Panc1 (cell line): ENCODE measurements around the gene CCL22.

ENCODE experiments used
- TF ChIP-seq, protein P1 (sequence below): fragments of 450-650 bp; IDR thresholded peaks from 2 replicates; pipeline ENCODE4 v1.5.1; 2017; ENCODE audit warnings: mild to moderate bottlenecking
- TF ChIP-seq, protein P2 (sequence below), 2 experiments: IDR thresholded peaks; 2 replicates each; pipeline ENCODE4 v1.6.1; 2011 to 2012; ENCODE audit warnings: low read depth in 2 of 2, control low read depth in 1 of 2, low read length in 1 of 2, mild to moderate bottlenecking in 1 of 2, moderate library complexity in 1 of 2; ENCODE audit not compliant: insufficient read depth in 1 of 2

GRCh38 chr16:57348327-57348726 is 10.3 kb upstream of the CCL22 start:
- TF ChIP-seq, protein P1, sequence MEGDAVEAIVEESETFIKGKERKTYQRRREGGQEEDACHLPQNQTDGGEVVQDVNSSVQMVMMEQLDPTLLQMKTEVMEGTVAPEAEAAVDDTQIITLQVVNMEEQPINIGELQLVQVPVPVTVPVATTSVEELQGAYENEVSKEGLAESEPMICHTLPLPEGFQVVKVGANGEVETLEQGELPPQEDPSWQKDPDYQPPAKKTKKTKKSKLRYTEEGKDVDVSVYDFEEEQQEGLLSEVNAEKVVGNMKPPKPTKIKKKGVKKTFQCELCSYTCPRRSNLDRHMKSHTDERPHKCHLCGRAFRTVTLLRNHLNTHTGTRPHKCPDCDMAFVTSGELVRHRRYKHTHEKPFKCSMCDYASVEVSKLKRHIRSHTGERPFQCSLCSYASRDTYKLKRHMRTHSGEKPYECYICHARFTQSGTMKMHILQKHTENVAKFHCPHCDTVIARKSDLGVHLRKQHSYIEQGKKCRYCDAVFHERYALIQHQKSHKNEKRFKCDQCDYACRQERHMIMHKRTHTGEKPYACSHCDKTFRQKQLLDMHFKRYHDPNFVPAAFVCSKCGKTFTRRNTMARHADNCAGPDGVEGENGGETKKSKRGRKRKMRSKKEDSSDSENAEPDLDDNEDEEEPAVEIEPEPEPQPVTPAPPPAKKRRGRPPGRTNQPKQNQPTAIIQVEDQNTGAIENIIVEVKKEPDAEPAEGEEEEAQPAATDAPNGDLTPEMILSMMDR, result no peak
- TF ChIP-seq, protein P2, sequence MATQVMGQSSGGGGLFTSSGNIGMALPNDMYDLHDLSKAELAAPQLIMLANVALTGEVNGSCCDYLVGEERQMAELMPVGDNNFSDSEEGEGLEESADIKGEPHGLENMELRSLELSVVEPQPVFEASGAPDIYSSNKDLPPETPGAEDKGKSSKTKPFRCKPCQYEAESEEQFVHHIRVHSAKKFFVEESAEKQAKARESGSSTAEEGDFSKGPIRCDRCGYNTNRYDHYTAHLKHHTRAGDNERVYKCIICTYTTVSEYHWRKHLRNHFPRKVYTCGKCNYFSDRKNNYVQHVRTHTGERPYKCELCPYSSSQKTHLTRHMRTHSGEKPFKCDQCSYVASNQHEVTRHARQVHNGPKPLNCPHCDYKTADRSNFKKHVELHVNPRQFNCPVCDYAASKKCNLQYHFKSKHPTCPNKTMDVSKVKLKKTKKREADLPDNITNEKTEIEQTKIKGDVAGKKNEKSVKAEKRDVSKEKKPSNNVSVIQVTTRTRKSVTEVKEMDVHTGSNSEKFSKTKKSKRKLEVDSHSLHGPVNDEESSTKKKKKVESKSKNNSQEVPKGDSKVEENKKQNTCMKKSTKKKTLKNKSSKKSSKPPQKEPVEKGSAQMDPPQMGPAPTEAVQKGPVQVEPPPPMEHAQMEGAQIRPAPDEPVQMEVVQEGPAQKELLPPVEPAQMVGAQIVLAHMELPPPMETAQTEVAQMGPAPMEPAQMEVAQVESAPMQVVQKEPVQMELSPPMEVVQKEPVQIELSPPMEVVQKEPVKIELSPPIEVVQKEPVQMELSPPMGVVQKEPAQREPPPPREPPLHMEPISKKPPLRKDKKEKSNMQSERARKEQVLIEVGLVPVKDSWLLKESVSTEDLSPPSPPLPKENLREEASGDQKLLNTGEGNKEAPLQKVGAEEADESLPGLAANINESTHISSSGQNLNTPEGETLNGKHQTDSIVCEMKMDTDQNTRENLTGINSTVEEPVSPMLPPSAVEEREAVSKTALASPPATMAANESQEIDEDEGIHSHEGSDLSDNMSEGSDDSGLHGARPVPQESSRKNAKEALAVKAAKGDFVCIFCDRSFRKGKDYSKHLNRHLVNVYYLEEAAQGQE (IDR thresholded peaks at IDR 0.05; ENCODE audit: insufficient read depth in 1 of 2, low read depth in 2 of 2, low read length in 1 of 2), result no peak
